ENCODE data around the gene MT1E.

The MT1E gene

DNA sequence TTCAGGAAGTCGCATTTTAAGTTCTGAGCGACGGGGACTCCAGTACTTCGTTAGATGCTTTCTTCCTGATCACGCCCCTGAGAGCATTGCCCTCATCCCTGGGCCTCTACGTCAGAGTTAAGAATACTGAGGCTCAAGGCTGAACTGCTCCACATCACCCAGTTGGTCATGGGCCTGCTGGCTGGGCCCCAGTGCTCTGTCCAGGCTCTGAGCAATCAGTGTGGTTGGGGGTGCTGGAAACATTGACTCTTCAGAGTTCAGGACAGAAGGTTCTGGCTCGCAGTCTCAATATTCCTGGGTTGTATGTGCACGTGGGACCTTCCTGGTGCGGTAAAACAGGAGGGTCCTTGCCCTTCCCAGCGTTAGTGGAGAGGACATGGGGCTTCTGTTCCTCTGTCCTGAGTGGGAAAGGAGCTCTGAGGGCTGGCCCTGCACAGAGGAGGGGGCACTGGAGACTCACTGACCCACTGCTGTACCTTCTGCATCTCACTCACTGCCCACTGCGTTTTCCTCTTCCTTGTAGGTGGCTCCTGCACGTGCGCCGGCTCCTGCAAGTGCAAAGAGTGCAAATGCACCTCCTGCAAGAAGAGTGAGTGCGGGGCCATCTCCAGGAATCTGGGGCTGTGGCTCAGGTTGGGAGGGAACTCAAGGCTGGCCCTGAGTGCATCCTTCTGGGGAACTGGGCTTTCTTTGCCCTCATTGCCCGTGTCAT lies 518 bp downstream of the MT1E start:
- H3K4me3 ChIP-seq: peak overlapping the region; percentile 43
- H3K36me3 ChIP-seq (replicated peaks): no peaks in the 10 kb centered on the region
- no peaks in the 10 kb centered on the region for H3K9me3 ChIP-seq
- no peak for DNase-seq (ENCODE audit: low spot score in 2 of 2)
- in situ Hi-C loops (cut with MboI; ENCODE audit: low sequenced_read_pairs): no loop called here
- no peaks in the 10 kb centered on the region for H3K27me3 ChIP-seq (ENCODE audit: low read depth)
- H3K4me1 ChIP-seq: peaks cover 41% of the 10 kb centered on the region

DNA sequence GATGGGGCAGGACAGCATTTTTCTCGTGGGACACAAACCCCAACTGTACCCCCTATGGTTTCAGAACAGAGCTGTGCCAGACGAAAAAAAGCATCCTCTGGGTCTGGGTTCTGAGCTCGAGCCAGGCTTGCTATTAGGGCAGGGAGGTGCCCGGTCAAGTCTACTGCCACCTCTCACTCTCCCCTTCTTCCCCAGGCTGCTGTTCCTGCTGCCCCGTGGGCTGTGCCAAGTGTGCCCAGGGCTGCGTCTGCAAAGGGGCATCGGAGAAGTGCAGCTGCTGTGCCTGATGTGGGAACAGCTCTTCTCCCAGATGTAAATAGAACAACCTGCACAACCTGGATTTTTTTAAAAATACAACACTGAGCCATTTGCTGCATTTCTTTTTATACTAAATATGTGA lies 1.1 kb downstream of the MT1E start:
- Histone ChIP-seq H3K4me3 (peak overlapping the region; percentile 43), H3K9me3 (no peaks in the 10 kb centered on the region), H3K36me3 (replicated peaks) (no peaks in the 10 kb centered on the region), H3K4me1 (peaks cover 38% of the 10 kb centered on the region), H3K27me3 (ENCODE audit: low read depth) (no peaks in the 10 kb centered on the region)
- no peak for DNase-seq (ENCODE audit: low spot score in 2 of 2)
- in situ Hi-C loops (cut with MboI; ENCODE audit: low sequenced_read_pairs): no loop called here

DNA sequence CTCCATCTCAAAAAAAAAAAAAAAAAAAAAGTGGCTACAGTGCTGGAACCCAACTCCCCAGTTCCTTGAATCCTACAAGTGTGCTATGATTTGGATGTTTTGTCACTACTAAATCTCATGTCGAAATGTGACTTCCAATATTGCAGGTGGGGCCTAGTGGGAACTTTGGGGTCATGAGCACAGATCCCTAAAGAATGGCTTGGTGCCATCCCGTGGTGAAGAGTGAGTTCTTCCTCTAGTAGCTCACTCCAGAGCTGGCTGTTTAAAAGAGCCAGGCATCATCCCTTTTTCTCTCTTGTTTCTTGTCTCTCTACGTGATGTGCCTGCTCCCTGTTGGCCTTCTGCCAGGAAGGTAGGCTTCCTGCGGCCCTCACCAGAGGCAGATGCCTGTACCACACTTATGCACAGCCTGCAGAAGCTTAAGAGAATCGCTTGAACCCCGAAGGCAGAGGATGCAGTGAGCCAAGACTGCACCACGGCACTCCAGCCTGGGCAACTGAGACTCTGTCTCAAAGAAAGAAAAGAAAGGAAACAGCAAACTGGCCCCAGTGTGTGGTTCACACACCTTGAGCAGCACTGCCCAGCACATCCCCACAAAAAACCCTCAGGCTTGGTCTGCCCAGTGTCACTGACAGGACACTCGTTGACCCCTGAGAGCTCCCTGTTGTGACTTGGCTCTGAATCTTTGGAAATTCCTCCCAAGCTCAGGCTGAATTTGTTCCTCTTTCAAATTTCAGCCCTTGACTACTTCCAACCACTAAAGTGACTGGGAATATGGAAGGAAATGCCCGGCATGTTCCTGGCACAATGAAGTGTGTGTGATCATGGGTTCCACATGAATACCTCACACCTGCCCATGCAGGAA lies 3.1 kb downstream of the MT1E start:
- no peaks in the 10 kb centered on the region for H3K9me3 ChIP-seq
- no peak overlapping the region for H3K4me3 ChIP-seq
- no peak for DNase-seq (ENCODE audit: low spot score in 2 of 2)
- in situ Hi-C loops (cut with MboI; ENCODE audit: low sequenced_read_pairs): no loop called here
- H3K4me1 ChIP-seq: peaks cover 33% of the 10 kb centered on the region
- no peaks in the 10 kb centered on the region for H3K27me3 ChIP-seq (ENCODE audit: low read depth)
- H3K36me3 ChIP-seq (replicated peaks): no peaks in the 10 kb centered on the region

DNA sequence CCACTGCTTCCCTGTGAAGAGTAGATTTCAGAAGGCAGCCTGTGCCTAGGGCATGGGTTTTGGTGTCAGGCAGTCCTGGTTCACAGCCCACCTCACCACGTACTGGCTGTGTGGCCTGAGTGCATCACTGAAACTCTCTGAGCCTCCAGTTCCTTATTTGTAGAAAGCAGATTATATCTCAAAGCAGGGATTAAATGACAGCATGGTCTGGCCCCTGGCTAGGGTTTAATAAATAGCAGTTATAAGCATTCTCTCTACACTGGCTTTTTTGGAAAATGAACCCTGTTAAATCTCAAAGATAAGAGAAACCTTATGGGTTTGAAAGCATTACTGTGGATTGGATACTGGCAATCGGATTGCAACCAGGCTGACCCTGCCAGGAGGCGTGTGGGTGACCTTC lies 4.0 kb downstream of the MT1E start:
- in situ Hi-C loops (cut with MboI; ENCODE audit: low sequenced_read_pairs): no loop called here
- Histone ChIP-seq H3K4me1 (peaks cover 31% of the 10 kb centered on the region), H3K27me3 (ENCODE audit: low read depth) (no peaks in the 10 kb centered on the region), H3K4me3 (no peak overlapping the region), H3K9me3 (no peaks in the 10 kb centered on the region), H3K36me3 (replicated peaks) (no peaks in the 10 kb centered on the region)
- no peak for DNase-seq (ENCODE audit: low spot score in 2 of 2)

DNA sequence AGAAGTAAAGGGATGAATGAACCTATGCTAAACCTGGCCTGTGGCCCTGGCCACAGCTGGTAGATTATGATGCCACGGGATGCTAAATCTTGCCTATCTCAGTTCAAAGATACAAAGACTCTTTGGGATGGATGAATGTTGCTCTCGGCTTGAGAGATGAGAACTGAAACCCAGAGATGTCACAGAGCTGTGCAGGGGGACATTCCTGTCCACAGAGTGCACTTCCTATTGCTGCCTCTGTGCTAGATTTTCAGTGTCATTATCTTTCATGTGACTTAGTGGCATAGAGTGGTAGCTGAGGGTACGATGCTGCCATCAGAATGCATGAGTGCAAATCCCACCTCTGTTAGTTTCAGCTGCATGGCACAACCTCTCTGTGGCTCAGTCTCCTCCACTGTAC lies 4.6 kb downstream of the MT1E start:
- Histone ChIP-seq H3K36me3 (replicated peaks) (no peaks in the 10 kb centered on the region), H3K4me3 (no peak overlapping the region), H3K4me1 (peaks cover 25% of the 10 kb centered on the region), H3K9me3 (no peaks in the 10 kb centered on the region), H3K27me3 (ENCODE audit: low read depth) (no peaks in the 10 kb centered on the region)
- in situ Hi-C loops (cut with MboI; ENCODE audit: low sequenced_read_pairs): no loop called here
- no peak for DNase-seq (ENCODE audit: low spot score in 2 of 2)

DNA sequence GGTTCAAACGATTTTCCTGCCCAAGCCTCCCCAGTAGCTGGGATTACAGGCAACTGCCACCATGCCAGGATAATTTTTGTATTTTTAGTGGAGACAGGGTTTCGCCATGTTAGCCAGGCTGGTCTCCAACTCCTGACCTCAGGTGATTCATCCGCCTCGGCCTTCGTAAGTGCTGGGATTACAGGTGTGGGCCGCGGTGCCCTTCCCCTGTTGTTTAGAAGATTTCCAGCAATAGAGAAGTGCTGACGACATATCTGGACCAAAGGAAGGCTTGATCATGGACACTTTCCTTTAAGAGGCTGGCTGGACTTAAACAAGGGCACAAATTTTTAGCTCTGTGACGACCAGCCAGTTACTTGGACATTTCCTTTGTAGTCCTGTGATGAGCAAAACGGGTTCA lies 5.6 kb downstream of the MT1E start:
- in situ Hi-C loops (cut with MboI; ENCODE audit: low sequenced_read_pairs): no loop called here

DNA sequence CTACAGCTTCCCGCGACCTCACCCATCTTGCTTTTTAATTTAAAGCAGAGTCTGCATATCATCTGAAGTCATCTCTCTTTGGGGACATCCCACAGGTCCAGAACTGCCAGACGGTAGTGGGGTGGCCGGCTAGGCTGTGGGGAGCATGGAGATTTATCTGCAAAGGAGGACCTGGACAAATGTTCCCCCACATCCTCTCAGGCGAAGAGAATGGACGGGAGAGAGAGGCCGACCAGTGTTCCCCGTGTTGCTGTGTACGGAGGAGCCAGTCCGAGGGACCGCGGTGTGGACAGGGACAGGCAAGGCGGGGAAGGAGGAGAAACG lies 6.2 kb downstream of the MT1E start:
- Histone ChIP-seq H3K36me3 (replicated peaks) (no peaks in the 10 kb centered on the region), H3K4me1 (peaks cover 23% of the 10 kb centered on the region), H3K9me3 (no peaks in the 10 kb centered on the region), H3K27me3 (ENCODE audit: low read depth) (no peaks in the 10 kb centered on the region), H3K4me3 (peak overlapping the region; percentile 36)
- no peak for DNase-seq (ENCODE audit: low spot score in 2 of 2)
- in situ Hi-C loops (cut with MboI; ENCODE audit: low sequenced_read_pairs): no loop called here

More for the DNA sequence above, 5.6 kb downstream of the MT1E start:
- DNase-seq (ENCODE audit: low spot score in 2 of 2): no peak
- Histone ChIP-seq H3K4me3 (no peak overlapping the region), H3K27me3 (ENCODE audit: low read depth) (no peaks in the 10 kb centered on the region), H3K9me3 (no peaks in the 10 kb centered on the region), H3K4me1 (peaks cover 23% of the 10 kb centered on the region), H3K36me3 (replicated peaks) (no peaks in the 10 kb centered on the region)

DNA sequence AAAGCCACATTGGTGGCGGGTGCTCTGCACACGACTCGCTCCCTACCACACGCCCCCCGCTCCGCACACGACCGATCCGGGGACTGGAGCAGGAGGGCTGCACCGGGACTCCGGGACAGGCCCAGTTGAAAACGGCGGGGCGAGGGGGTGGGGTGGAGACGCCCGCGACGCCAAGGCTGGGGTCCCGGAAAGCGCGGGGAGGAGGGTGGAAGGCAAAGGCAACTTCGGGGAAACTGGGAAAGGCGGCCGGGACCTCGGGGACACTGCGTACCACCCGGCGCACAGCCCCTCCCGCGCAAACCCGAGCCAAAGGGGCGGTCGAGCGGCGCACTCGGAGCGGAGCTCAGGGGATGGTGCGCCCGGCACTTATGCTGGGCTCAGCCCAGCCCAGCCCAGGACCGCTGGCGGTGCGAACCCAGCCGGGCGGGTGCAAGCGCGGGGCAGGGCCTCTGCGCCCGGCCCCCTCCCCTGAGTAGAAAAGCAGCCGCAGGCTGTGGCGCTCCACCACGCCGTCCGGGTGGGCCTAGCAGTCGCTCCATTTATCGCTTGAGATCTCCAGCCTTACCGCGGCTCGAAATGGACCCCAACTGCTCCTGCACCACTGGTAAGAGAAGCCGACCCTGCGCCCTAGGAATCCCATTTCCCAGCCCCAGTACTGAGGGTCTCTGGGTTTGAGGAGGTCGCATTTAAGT lies 6.7 kb downstream of the MT1E start, which contains the start of gene MT1M:
TSS of gene MT1M (plus strand) at position 504 of the 692 bp plus-strand sequence. CDS start at position 577, 73 bp downstream.
- no peaks in the 10 kb centered on the region for H3K27me3 ChIP-seq (ENCODE audit: low read depth)
- no peaks in the 10 kb centered on the region for H3K36me3 ChIP-seq (replicated peaks)
- DNase-seq (ENCODE audit: low spot score in 2 of 2): peak; percentile 54 to 71
- H3K4me1 ChIP-seq: peaks cover 18% of the 10 kb centered on the region
- peak within 1 kb of the TSS; percentile 36 for H3K4me3 ChIP-seq
- in situ Hi-C loops (cut with MboI; ENCODE audit: low sequenced_read_pairs): no loop called here
- no peaks in the 10 kb centered on the region for H3K9me3 ChIP-seq

DNA sequence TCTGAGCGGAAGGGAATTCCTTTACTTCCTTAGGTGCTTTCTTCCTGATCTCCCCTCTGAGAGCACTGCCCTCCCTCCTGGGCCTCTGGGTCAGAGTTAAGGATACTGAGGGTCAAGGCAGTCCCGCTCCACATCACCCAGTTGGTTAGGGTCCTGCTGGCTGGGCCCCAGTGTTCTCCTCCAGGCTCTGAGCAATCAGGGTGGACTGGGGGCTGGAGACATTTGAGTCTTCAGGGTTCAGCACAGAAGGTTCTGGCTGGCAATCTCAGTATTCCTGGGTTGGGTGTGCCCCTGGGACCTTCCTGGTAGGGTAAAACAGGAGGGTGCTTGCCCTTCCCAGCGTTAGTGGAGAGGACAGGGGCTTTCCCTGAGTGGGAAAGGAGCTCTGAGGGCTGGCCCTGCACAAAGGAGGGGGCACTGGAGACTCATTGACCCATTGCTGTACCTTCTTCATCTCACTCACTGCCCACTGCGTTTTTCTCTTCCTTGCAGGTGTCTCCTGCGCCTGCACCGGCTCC lies 7.3 kb downstream of the MT1E start:
- Histone ChIP-seq H3K36me3 (replicated peaks) (no peaks in the 10 kb centered on the region), H3K4me1 (peaks cover 16% of the 10 kb centered on the region), H3K27me3 (ENCODE audit: low read depth) (no peaks in the 10 kb centered on the region), H3K9me3 (no peaks in the 10 kb centered on the region), H3K4me3 (peak overlapping the region; percentile 36)
- in situ Hi-C loops (cut with MboI; ENCODE audit: low sequenced_read_pairs): no loop called here
- no peak for DNase-seq (ENCODE audit: low spot score in 2 of 2)

DNA sequence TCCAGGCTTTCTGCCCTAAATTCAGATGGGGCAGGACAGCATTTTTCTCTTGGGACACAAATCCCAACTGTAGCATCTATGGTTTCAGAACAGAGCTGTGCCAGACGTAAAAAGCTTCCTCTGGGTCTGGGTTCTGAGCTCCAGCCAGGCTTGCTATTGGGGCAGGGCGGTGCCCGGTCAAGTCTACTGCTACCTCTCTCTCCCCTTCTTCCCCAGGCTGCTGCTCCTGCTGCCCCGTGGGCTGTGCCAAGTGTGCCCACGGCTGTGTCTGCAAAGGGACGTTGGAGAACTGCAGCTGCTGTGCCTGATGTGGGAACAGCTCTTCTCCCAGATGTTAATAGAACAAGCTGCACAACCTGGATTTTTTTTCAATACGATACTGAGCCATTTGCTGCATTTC lies 8.0 kb downstream of the MT1E start:
- in situ Hi-C loops (cut with MboI; ENCODE audit: low sequenced_read_pairs): no loop called here
- Histone ChIP-seq H3K4me1 (peaks cover 16% of the 10 kb centered on the region), H3K27me3 (ENCODE audit: low read depth) (no peaks in the 10 kb centered on the region), H3K4me3 (no peak overlapping the region), H3K9me3 (no peaks in the 10 kb centered on the region), H3K36me3 (replicated peaks) (no peaks in the 10 kb centered on the region)
- no peak for DNase-seq (ENCODE audit: low spot score in 2 of 2)

DNA sequence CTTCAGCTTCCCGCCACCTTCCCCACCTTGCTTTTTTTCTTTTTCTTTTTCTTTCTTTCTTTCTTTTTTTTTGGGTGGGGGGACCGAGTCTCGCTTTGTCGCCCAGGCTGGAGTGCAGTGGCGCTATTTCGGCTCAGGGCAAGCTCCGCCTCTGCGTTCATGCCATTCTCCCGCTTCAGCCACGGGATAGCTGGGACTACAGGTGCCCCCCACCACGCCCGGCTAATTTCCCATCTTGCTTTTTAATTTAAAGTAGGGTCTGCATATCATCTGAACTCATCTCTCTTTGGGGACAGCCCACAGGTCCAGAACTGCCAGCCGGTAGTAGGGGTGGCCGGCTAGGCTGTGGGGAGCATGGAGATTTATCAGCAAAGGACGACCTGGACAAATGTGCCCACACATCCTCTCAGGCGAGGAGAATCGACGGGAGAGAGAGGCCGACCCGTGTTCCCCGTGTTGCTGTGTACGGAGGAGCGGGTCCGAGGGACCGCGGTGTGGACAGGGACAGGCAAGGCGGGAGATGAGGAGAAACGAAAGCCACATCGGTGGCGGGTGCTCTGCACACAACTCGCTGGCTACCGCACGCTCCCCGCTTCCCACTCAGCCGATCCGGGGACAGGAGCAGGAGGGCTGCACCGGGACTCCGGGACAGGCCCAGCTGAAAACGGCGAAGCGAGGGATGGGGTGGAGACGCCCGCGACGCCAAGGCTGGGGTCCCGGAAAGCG lies 9.3 kb downstream of the MT1E start:
- H3K36me3 ChIP-seq (replicated peaks): no peaks in the 10 kb centered on the region
- H3K4me3 ChIP-seq: no peak overlapping the region
- in situ Hi-C loops (cut with MboI; ENCODE audit: low sequenced_read_pairs): no loop called here
- DNase-seq (ENCODE audit: low spot score in 2 of 2): no peak
- H3K4me1 ChIP-seq: peaks cover 16% of the 10 kb centered on the region
- no peaks in the 10 kb centered on the region for H3K9me3 ChIP-seq
- H3K27me3 ChIP-seq (ENCODE audit: low read depth): no peaks in the 10 kb centered on the region

DNA sequence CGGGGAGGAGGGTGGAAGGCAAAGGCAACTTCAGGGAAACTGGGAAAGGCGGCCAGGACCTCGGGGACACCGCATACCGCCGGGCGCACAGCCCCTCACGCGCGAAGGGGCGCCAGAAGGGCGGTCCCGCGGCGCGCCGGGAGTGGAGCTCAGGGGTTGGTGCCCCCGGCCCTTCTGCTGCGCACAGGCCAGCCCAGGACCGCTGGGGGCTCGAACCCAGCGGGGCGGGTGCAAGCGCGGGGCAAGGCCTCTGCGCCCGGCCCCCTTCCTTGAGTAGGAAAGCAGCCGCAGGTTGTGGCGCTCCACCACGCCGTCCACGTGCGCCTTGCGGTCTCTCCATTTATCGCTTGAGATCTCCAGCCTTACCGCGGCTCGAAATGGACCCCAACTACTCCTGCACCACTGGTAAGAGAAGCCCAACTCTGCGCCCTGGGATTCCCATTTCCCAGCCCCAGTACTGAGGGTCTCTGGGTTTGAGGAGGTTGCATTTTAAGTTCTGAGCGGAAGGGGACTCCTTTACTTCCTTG lies 9.9 kb downstream of the MT1E start:
- DNase-seq (ENCODE audit: low spot score in 2 of 2): no peak
- Histone ChIP-seq H3K36me3 (replicated peaks) (no peaks in the 10 kb centered on the region), H3K4me3 (no peak overlapping the region), H3K4me1 (peaks cover 16% of the 10 kb centered on the region), H3K9me3 (no peaks in the 10 kb centered on the region), H3K27me3 (ENCODE audit: low read depth) (no peaks in the 10 kb centered on the region)
- in situ Hi-C loops (cut with MboI; ENCODE audit: low sequenced_read_pairs): no loop called here

Measured in HAP-1 (cell line).